WTC11 (cell line): ENCODE data around the gene TFPT.

Experiments
- FOXP1 ChIP-seq: sonication (generic); formaldehyde crosslinking; IDR thresholded peaks from 2 replicates; pipeline ENCODE4 v1.8.0; 2022; ENCODE audit warnings: missing genetic modification reagents, mild to moderate bottlenecking, moderate library complexity, borderline replicate concordance
- OVOL2 ChIP-seq: fragments of 250-450 bp; sonication (Bioruptor Pico); IDR thresholded peaks from 2 replicates; pipeline ENCODE4 v1.9.0; 2021; ENCODE audit warnings: mild to moderate bottlenecking, borderline replicate concordance
- TF ChIP-seq, protein P1 (sequence below): fragments of 200-600 bp; IDR thresholded peaks from 2 replicates; pipeline ENCODE4 v1.8.0; 2022; ENCODE audit warnings: antibody characterized with exemption

DNA sequence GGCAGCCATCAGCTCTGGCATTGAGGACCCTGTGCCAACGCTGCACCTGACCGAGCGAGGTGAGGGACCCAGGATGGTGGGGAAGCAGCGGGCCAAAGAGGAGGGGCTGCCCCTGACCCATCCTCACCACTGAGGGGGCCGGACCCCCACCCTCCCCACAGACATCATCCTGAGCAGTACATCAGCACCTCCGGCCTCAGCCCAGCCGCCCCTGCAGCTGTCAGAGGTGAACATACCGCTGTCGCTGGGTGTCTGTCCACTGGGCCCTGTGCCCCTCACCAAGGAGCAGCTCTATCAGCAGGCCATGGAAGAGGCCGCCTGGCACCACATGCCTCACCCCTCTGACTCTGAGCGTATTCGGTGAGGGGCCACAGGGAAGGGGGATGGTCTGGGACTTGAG lies 36.8 kb upstream of the TFPT start:
- TF ChIP-seq FOXP1 (CRISPR knock-in tag) = no peak
- TF ChIP-seq, protein P1, sequence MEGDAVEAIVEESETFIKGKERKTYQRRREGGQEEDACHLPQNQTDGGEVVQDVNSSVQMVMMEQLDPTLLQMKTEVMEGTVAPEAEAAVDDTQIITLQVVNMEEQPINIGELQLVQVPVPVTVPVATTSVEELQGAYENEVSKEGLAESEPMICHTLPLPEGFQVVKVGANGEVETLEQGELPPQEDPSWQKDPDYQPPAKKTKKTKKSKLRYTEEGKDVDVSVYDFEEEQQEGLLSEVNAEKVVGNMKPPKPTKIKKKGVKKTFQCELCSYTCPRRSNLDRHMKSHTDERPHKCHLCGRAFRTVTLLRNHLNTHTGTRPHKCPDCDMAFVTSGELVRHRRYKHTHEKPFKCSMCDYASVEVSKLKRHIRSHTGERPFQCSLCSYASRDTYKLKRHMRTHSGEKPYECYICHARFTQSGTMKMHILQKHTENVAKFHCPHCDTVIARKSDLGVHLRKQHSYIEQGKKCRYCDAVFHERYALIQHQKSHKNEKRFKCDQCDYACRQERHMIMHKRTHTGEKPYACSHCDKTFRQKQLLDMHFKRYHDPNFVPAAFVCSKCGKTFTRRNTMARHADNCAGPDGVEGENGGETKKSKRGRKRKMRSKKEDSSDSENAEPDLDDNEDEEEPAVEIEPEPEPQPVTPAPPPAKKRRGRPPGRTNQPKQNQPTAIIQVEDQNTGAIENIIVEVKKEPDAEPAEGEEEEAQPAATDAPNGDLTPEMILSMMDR = no peak
- TF ChIP-seq OVOL2 (CRISPR knock-in tag) = no peak
